Stimulated activated CD8-positive, alpha-beta memory T cell treated with anti-CD3 and anti-CD28 coated beads, Interleukin-12 subunit alpha, Interleukin-12 subunit beta, amount 100 ng/mL, for 1 hour (primary cell): ENCODE data around the gene ATP1B3.
"Not testable (repeated sequence)": the region's sequence is repeated elsewhere in the genome, so short reads cannot be mapped to it uniquely, and the experiment has no call there.

Source experiments
- DNase-seq: peaks from one replicate; pipeline ENCODE4 v3.0.0-alpha.2; 2020; ENCODE audit warnings: low read depth

Gene ATP1B3

DNA sequence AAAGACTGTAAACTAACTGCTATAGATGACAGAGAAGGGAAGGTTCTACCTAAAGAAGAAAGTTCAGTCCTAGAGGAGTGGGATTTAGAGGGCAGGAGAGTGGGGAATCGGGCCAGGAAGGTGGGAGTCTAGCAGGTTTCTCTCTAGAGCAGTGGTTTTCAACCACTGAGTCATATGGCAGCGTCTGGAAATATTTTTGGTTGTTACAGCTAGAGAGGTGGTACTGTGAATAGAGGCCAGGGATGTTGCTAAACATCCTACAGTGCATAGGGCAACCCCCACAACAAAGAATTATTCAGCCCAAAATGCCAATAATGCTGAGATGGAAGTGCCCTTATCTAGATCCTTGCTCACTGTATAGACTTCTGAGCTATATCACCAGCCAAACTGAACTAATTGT lies 28.7 kb downstream of the ATP1B3 start:
- DNase-seq, result no peak

DNA sequence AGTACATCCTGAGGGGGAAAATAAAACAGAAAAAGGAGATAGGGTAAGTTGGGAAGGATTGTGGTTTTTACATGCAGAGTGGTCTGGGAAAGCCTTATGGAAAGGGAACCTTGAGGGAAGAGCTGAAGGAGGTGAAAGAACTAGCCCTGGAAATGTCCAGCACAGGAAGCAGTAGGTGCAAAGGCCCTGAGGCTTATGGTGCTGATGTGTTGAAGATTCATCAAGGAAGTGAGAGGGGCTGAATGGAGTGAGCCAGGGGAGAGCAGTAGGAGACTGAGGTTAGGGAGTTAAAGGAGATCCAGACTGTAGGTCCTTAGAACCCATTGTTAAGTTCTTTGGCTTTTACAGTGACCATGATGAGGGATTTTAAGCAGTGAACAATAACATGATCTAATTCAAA lies 33.0 kb downstream of the ATP1B3 start:
- no peak for DNase-seq

DNA sequence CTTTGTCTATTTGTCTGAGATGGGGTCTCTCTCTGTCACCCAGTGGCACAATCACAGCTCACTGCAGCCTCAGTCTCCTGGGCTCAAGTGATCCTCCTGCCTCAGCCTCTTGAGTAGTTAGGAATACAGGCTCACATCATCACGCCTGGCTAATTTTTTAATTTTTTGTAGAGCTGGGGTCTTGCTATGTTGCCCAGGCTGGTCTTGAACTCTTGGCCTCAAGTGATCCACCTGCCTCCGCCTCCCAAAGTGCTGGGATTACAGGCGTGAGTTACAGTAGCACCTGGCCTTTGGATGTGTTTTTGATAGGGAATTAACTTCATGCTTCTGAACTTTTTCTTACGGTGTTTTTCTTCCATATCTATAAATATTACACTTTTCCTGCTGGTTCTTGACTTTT lies 33.5 kb downstream of the ATP1B3 start:
- not testable (repeated sequence) for DNase-seq

GRCh38 chr3:141913150-141913811 lies 36.8 kb downstream of the ATP1B3 start:
- peak; percentile 20 for DNase-seq

- no peak for DNase-seq
These were observed 37.9 kb downstream of the ATP1B3 start for GRCh38 chr3:141914311-141914710.

- no peak for DNase-seq
These were observed 38.6 kb downstream of the ATP1B3 start for GRCh38 chr3:141915016-141915415.

- no peak for DNase-seq
These were observed 39.3 kb downstream of the ATP1B3 start for GRCh38 chr3:141915766-141916165.

GRCh38 chr3:141920701-141921100 lies 44.3 kb downstream of the ATP1B3 start:
- no peak for DNase-seq

DNA sequence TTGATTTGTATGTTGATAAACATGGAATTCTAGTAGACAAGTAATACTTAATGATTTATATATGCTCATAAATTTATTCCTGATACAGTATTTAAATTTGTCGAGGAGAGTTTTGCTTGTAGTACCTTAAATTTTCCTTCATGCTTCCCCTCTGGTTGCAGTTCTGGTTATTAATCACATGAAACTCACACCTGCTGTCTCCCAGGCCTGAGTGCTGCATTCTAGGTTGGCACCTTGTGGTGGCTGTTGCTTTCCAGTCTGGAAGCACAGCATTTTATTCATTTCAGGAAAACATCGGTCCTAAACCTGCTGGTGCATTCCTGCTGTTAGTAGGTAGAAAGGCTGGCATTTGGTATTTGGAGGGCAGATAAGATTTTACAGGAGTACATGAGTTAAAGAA lies 44.9 kb downstream of the ATP1B3 start:
- no peak for DNase-seq

GRCh38 chr3:141925677-141926076 lies 49.2 kb downstream of the ATP1B3 start:
- DNase-seq, result not testable (repeated sequence)

DNA sequence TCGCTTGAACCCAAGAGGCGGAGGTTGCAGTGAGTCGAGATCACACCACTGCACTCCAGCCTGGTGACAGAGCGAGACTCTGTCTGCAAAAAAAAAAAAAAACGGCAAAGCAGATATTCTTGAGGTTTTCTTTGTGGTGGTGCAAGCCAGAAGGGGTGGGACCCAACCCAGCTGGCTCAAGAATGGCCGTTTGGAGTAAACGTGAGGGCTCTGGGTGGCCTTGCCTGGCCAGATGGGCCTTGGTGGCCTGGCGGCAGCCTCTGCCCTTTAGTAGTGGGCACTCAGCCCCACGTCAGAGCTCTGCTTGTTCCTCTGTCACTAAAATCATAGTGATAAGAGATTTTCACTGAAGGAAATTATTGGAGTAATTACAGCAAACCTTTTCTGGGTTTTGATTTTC lies 50.5 kb downstream of the ATP1B3 start:
- DNase-seq, result no peak

DNA sequence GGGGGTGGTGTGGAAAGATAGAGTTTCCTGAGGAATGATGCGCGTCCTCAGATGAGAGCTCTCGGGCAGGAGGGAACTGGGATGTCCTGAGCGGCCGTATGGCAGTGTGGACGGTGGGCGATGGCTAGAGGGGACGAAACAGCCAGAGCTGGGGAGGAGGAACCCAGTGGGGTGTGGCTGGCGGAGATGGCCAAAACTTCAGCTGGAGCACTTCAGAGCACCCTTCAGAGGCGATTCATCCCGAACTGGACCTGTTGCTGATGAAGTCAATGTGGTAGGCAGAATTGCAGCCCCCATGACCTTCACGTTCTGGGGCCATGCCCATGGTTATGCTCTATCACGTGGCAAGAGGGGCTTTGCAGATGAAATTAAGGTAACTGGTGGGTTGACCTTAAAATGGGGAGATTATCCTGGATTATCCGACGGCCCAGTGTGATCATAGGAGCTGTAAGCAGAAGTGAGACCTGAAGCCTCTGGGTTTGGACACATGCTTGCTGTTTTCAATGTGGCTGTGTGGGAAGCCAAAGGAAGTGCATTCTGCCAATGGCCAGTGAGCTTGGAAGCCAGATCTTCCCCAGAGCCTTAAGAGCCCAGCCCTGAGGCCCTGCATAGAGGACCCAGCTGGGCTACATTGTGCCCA lies 52.3 kb downstream of the ATP1B3 start:
- DNase-seq, result no peak

- no peak for DNase-seq
These were observed 53.0 kb downstream of the ATP1B3 start for GRCh38 chr3:141929341-141929995.

GRCh38 chr3:141930801-141931200 lies 54.4 kb downstream of the ATP1B3 start:
- no peak for DNase-seq

DNA sequence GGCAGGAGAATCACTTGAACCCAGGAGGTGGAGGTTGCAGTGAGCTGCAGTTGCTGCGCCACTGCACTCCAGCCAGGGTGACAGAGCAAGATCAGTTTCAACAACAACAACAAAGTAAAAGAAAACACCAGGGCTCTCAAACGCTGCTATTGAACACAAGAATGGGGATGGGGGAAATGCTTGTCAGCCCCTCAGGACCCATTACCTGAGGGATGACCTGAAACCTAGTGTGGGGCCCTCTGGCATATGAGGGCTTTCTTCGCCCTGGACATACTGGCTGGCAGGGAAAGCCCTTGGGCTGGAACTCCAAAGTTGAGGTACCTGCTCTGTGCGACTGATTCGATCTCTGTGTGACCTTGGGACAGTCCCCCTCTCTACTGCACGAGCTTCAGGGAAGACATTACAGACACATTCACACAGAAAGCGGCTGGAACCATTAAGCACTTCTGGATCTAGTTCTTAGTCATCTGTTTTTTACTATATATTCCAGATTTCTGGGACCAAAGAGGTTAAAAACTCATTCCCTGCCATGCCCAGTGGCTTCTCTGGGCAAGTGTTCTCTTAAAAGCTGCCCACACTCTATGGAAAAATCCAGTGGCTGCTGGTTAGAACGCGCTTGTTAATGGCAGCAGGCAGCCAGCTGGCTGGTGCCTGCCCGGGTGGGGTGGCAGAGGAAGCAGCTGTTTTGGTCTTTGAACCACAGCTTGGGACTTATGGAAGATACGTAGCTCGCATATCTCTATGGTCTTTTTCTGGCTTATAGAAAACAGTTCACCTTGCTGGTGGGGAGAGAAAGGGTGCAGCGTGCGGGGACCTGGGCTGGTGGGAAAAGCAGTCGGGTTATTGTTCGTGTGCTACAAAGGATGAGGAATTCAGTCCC lies 57.2 kb downstream of the ATP1B3 start:
- DNase-seq, result no peak

DNA sequence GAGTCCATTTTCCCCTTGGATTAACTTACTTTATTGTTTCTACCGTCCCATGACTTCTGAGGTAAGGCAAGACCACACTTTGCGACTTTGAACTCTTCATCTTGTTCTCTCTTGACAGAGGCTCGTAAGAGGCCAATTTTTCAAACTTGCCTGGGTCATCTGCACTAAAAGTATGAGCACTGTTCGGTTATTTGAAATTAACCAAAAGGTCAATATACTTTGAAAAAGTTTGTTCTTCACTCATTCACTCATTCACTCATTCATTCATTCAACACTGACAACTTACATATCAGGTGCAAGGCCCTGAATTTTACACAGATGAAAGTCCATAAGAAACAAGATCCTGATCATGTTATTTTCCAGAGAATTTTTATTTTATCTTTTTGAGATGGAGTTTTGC lies 57.9 kb downstream of the ATP1B3 start:
- no peak for DNase-seq

- DNase-seq, result no peak
These were observed 61.6 kb downstream of the ATP1B3 start for GRCh38 chr3:141938011-141938500.

DNA sequence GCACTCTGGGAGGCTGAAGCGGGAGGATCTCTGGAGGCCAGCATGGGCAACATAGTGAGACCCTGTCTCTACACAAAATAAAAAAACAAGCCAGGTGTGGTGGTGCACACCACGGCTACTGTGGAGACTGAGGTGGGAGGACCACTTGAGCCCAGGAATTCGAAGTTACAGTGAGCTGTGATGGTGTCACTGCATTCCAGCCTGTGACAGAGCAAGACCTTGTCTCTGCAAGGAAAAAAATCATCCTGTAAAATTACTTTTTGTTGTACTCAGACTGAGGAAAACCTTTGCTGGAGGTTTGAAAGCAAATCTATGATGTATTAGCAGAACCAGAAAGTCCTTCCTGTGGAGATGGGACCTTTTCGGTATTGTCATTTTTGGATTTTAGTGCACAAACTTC lies 63.3 kb downstream of the ATP1B3 start:
- DNase-seq, result no peak

GRCh38 chr3:141940194-141940776 lies 63.8 kb downstream of the ATP1B3 start:
- no peak for DNase-seq

DNA sequence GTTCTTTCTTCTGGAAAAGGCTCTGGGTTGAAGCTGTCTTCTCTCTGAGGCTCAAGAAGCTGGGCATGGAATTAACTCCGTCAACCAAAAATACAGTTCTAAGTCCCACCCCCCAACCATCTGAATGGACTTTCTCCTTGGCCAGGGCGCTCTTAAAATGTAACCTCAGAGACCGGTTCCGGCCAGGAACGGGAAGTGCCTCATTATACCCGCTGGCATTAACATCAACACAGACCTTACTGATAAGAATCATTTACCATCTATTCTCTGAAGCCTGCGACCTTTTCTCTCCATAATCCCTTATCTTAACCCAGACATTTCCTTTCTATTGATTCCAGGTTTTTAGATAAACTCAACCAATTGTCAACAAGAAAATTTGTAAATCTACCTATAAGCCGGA lies 64.7 kb downstream of the ATP1B3 start:
- DNase-seq, result no peak

DNA sequence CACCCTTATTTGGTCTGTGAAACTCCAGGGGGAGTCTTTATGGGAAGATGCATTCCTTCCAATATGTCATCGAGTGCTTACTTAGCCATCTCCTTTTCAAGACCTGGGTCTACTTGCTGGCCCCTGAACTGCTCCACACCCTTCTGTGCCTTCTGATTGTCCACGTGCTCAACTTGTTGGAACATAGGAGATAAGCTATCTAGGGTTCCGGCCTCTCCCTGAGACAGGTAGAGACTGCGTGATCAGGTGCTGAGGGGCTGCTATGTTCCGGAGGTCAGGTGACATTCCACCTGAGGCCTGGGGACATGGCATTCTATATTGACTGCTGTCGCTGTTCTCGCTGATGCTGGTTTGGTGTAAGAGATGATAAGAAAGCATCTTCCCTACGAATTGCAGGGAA lies 65.6 kb downstream of the ATP1B3 start:
- no peak for DNase-seq
